Endodermal cell (in vitro differentiated cells): ENCODE results near the gene HMX1. TPM values are rescaled to one million over a fixed set of nuclear protein-coding genes. Genes with fewer than 3 reads are reported as not detected.

ENCODE experiments used
- DNase-seq: peaks from one replicate; pipeline ENCODE4 v3.0.0-alpha.2; 2017
- H3K27ac ChIP-seq: 2 replicates; pipeline ENCODE4 v1.5.1; 2013; ENCODE audit warnings: mild to moderate bottlenecking, low read depth, low read length, moderate library complexity
- H3K27me3 ChIP-seq: 2 replicates; pipeline ENCODE4 v1.6.1; 2013; ENCODE audit warnings: mild to moderate bottlenecking, low read length, moderate library complexity; ENCODE audit not compliant: insufficient read depth, control insufficient read depth, poor library complexity, severe bottlenecking
- H3K36me3 ChIP-seq: 2 replicates; pipeline ENCODE4 v1.7.0; 2013; ENCODE audit warnings: mild to moderate bottlenecking, low read length, moderate library complexity; ENCODE audit not compliant: control insufficient read depth, insufficient read depth
- H3K4me1 ChIP-seq: one replicate; pipeline ENCODE4 v1.7.0; 2013; ENCODE audit warnings: low read length; ENCODE audit not compliant: control insufficient read depth, insufficient read depth
- H3K4me3 ChIP-seq: 2 replicates; pipeline ENCODE4 v1.5.1; 2013; ENCODE audit warnings: mild to moderate bottlenecking, low read length, moderate library complexity
- H3K9ac ChIP-seq: 2 replicates; pipeline ENCODE4 v1.6.1; 2013; ENCODE audit warnings: mild to moderate bottlenecking, low read length, moderate library complexity; ENCODE audit not compliant: poor library complexity, severe bottlenecking; ENCODE audit errors: extremely low read depth
- H3K9me3 ChIP-seq: 2 replicates; pipeline ENCODE4 v1.6.1; 2013; ENCODE audit warnings: mild to moderate bottlenecking, low read length, moderate library complexity; ENCODE audit not compliant: control insufficient read depth
- H3K27ac Mint-ChIP-seq: 2 replicates; pipeline ENCODE4 v1.8.0; 2020; ENCODE audit warnings: mixed read lengths
- H3K27me3 Mint-ChIP-seq: 2 replicates; pipeline ENCODE4 v1.8.0; 2021; ENCODE audit warnings: mild to moderate bottlenecking, mixed read lengths; ENCODE audit not compliant: insufficient read depth
- H3K36me3 Mint-ChIP-seq: 2 replicates; pipeline ENCODE4 v1.8.0; 2020; ENCODE audit warnings: low read depth, mixed read lengths
- H3K4me1 Mint-ChIP-seq: 2 replicates; pipeline ENCODE4 v1.8.0; 2020; ENCODE audit warnings: mixed read lengths
- H3K4me3 Mint-ChIP-seq: 2 replicates; pipeline ENCODE4 v1.8.0; 2020; ENCODE audit warnings: mild to moderate bottlenecking, moderate library complexity, mixed read lengths
- H3K9me3 Mint-ChIP-seq: 2 replicates; pipeline ENCODE4 v1.8.0; 2020; ENCODE audit warnings: mild to moderate bottlenecking, mixed read lengths
- CTCF ChIP-seq: fragments of 200-600 bp; sonication (generic); conservative IDR thresholded peaks from 2 replicates; pipeline ENCODE4 v1.5.0; 2021; ENCODE audit warnings: antibody characterized with exemption, mild to moderate bottlenecking
- WGBS, 2 experiments: methylation state at CpG; one replicate each; pipeline versions ENCODE4 v1.1.5 to v1.1.7; 2013; ENCODE audit warnings: missing lambda C conversion rate in 2 of 2, mixed read lengths in 1 of 2; ENCODE audit not compliant: insufficient coverage in 1 of 2, insufficient read length in 1 of 2; 5-methylcytosine and 5-hydroxymethylcytosine counted together
- total RNA-seq, 2 donors: library from RNA; stranded (reverse); fragmentation: NEBNext Ultra II Directional in 1 of 2; extraction: Animal tissue kit (Norgen Biotek cat#: 25700) in 1 of 2; gene quantifications; 2 replicates in 1 of 2; 3 replicates in 1 of 2; pipeline ENCODE4 v1.2.1, GENCODE V29; 2021

Gene HMX1
- total RNA-seq, 2 donors from 2014 or later = 1.2 TPM; not detected in 1

DNA sequence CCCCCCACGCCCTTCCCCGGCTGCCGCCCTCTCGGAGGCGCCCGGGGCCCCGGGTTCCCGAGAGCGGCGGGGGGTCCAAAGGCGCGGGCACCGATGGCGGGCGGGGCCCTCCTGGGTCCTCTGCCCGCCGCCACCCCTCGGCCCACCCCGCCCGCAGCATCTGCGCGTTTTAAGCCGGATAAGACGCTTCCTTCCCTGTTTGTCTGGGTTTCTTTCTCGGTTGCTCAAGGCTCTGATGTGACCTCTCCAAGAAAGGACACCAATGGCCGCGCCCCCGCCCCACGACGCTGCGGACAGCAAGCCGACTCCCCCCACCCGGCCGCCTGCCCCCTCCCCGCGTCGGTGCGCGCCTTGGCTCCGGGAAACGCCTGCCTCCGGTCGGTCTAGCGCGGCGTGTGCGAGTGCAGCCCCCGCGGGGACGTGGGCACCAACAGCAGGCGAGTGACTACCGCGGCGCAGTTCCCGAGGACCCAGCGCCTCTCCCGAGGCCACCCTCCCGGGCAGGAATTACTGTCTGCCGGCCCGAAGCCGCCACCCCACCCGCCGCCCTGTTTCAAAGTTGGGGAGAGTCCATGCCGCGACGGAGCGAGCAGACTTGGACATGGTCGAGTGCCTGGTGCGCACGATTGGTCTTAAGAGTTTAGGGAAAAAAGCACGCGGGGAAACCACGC is 21.1 kb upstream of the HMX1 start:
- H3K4me3 ChIP-seq = no peak overlapping the region
- TF ChIP-seq CTCF = no peak
- H3K27me3 Mint-ChIP-seq = peaks cover 95% of the 10 kb centered on the region
- no peak overlapping the region for H3K27ac Mint-ChIP-seq
- 1 to 4% methylated on average over 15 to 73 of the region's 73 CpGs for WGBS, 2 experiments
- H3K4me1 Mint-ChIP-seq = peaks cover 1% of the 10 kb centered on the region
- H3K9ac ChIP-seq = no peak overlapping the region
- H3K27ac ChIP-seq = no peak overlapping the region
- H3K9me3 ChIP-seq = no peaks in the 10 kb centered on the region
- peaks cover 99% of the 10 kb centered on the region for H3K27me3 ChIP-seq
- no peaks in the 10 kb centered on the region for H3K36me3 ChIP-seq
- peak overlapping the region; percentile 47 for H3K4me3 Mint-ChIP-seq
- peak; percentile 63 for DNase-seq
- peaks cover 3% of the 10 kb centered on the region for H3K9me3 Mint-ChIP-seq
- no peaks in the 10 kb centered on the region for H3K4me1 ChIP-seq
- no peaks in the 10 kb centered on the region for H3K36me3 Mint-ChIP-seq

DNA sequence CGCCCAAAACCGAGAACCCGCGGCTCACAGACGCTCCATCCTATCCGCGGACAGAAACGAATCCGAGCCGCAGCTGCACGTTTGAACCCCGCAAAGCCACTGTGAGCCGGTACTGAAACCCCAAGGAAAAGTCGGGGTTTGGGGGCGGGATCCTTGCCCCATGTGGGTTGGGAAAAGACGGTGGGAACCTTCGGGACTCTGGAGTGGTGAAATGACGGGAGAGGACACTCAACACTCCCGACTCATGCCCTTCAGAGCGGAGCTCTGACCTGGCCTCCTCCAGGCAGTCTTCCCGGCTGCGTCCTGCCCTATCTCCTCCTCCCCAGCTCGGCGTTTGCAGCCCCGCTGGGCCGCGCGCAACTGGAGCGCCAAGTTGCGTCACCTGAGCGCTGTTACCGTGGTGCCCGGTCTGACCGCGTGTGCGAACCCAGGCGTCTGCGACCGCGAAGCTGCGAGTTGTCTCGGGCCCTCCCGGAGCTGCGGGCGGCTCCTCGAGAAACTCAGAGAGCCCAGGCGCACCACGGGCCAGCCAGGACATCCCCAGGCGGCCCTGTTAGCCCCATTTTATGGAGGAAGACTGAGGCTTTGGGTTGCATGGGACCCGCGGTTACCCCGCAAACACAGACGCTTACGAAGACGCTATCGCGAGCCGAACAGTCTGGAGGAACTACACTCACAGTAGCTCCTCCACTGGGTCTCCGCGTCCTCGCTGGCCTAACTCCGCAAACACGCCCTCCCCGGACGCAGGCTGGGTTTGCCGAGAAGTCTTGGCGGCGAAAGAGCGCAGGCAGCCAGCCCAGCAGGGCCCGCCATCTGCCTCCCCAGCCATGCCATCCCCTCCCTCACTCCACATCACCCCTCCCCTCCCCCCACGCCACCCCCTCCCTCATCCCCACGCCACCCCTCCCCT is 20.3 kb upstream of the HMX1 start:
- Mint-ChIP-seq H3K9me3 (peaks cover 7% of the 10 kb centered on the region), H3K27me3 (peaks cover 98% of the 10 kb centered on the region), H3K4me1 (peaks cover 1% of the 10 kb centered on the region), H3K36me3 (no peaks in the 10 kb centered on the region), H3K27ac (no peak overlapping the region), H3K4me3 (peak overlapping the region; percentile 47)
- H3K9ac ChIP-seq = no peak overlapping the region
- H3K27me3 ChIP-seq = peaks cover 99% of the 10 kb centered on the region
- no peak overlapping the region for H3K4me3 ChIP-seq
- H3K9me3 ChIP-seq = peaks cover 3% of the 10 kb centered on the region
- H3K36me3 ChIP-seq = no peaks in the 10 kb centered on the region
- TF ChIP-seq CTCF = no peak
- H3K27ac ChIP-seq = no peak overlapping the region
- no peaks in the 10 kb centered on the region for H3K4me1 ChIP-seq
- 7 to 9% methylated on average over 33 to 68 of the region's 72 CpGs for WGBS, 2 experiments
- peak; percentile 80 for DNase-seq

GRCh38 chr4:8891255-8891645 is 19.6 kb upstream of the HMX1 start:
- Mint-ChIP-seq H3K27ac (no peak overlapping the region), H3K4me3 (no peak overlapping the region), H3K36me3 (no peaks in the 10 kb centered on the region), H3K27me3 (peaks cover 96% of the 10 kb centered on the region), H3K4me1 (peaks cover 1% of the 10 kb centered on the region), H3K9me3 (peaks cover 8% of the 10 kb centered on the region)
- WGBS, 2 experiments = 38 to 44% methylated on average over 15 of the region's 15 CpGs
- no peak overlapping the region for H3K9ac ChIP-seq
- no peak overlapping the region for H3K27ac ChIP-seq
- H3K9me3 ChIP-seq = peaks cover 6% of the 10 kb centered on the region
- H3K36me3 ChIP-seq = no peaks in the 10 kb centered on the region
- peaks cover 99% of the 10 kb centered on the region for H3K27me3 ChIP-seq
- no peak overlapping the region for H3K4me3 ChIP-seq
- peak; percentile 60 for DNase-seq
- TF ChIP-seq CTCF = no peak
- no peaks in the 10 kb centered on the region for H3K4me1 ChIP-seq
